ENCODE results near the gene SPP1.

- TF ChIP-seq CTCF (IDR thresholded peaks at IDR 0.05; ENCODE audit: low read depth, low read length, poor library complexity, severe bottlenecking) (no peak), EZH2phosphoT487 (IDR thresholded peaks at IDR 0.05; ENCODE audit: borderline replicate concordance, low read length) (no peak)
Measured at GRCh38 chr4:87961993-87962392, 13.5 kb upstream of the SPP1 start.
